Coronary artery (tissue), 2 donors: ENCODE measurements around the gene RAB3B.
A peak's percentile ranks its signal among the peaks of the same experiment; 100 is the strongest.

Experiments used
- DNase-seq: peaks from one replicate; pipeline ENCODE4 v3.0.0-alpha.2; 2017; ENCODE audit warnings: low spot score
- H3K27ac ChIP-seq, 2 donors: fragments of 200-600 bp; sonication (generic); one replicate each; pipeline ENCODE4 v1.5.1; 2016 to 2019
- H3K4me3 ChIP-seq: fragments of 200-600 bp; sonication (generic); 2 replicates; pipeline ENCODE4 v1.5.1; 2016; ENCODE audit warnings: mild to moderate bottlenecking, moderate library complexity
- TF ChIP-seq, protein P1 (sequence below): fragments of 200-600 bp; sonication (generic); IDR thresholded peaks from one replicate; pipeline ENCODE4 v1.5.1; 2019; ENCODE audit warnings: antibody characterized with exemption

Gene RAB3B, protein sequence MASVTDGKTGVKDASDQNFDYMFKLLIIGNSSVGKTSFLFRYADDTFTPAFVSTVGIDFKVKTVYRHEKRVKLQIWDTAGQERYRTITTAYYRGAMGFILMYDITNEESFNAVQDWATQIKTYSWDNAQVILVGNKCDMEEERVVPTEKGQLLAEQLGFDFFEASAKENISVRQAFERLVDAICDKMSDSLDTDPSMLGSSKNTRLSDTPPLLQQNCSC

GRCh38 chr1:51990478-51990965 lies at the start of gene RAB3B:
Gene RAB3B, minus strand, starts transcription at chr1:51990700. Its CDS starts 13,583 bp downstream, at chr1:51977117.
- H3K4me3 ChIP-seq, result peak within 1 kb of the TSS; percentile 70
- no peak for DNase-seq
- TF ChIP-seq, protein P1, sequence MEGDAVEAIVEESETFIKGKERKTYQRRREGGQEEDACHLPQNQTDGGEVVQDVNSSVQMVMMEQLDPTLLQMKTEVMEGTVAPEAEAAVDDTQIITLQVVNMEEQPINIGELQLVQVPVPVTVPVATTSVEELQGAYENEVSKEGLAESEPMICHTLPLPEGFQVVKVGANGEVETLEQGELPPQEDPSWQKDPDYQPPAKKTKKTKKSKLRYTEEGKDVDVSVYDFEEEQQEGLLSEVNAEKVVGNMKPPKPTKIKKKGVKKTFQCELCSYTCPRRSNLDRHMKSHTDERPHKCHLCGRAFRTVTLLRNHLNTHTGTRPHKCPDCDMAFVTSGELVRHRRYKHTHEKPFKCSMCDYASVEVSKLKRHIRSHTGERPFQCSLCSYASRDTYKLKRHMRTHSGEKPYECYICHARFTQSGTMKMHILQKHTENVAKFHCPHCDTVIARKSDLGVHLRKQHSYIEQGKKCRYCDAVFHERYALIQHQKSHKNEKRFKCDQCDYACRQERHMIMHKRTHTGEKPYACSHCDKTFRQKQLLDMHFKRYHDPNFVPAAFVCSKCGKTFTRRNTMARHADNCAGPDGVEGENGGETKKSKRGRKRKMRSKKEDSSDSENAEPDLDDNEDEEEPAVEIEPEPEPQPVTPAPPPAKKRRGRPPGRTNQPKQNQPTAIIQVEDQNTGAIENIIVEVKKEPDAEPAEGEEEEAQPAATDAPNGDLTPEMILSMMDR, result no peak
- no peak within 1 kb of the TSS for H3K27ac ChIP-seq

GRCh38 chr1:52037909-52038308 lies 47.4 kb upstream of the RAB3B start:
- Histone ChIP-seq H3K27ac (no peak overlapping the region), H3K4me3 (no peak overlapping the region)
- TF ChIP-seq, protein P1, result no peak
- no peak for DNase-seq

GRCh38 chr1:52037402-52037814 lies 46.9 kb upstream of the RAB3B start:
- Histone ChIP-seq H3K4me3 (no peak overlapping the region), H3K27ac (no peak overlapping the region)
- TF ChIP-seq, protein P1, result no peak
- DNase-seq, result no peak

DNA sequence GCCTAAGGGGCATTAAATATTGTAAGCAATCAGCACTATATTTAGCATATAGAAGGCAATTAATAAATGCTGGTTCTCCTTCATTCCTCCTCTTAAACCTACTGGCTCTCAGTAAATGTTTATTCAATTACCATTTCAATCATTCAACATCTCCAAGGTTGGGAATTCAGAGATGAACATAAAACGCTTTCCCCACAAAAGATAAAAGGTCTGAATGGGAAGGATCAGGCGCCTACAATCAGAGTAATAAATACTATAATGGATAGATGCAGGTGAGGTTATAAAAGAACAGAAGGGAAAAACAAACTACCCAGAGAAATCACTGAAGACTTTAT lies 43.5 kb upstream of the RAB3B start:
- peak overlapping the region; percentile 78 to 91 for H3K27ac ChIP-seq
- no peak for DNase-seq
- H3K4me3 ChIP-seq, result peak overlapping the region; percentile 86
- TF ChIP-seq, protein P1, result no peak

DNA sequence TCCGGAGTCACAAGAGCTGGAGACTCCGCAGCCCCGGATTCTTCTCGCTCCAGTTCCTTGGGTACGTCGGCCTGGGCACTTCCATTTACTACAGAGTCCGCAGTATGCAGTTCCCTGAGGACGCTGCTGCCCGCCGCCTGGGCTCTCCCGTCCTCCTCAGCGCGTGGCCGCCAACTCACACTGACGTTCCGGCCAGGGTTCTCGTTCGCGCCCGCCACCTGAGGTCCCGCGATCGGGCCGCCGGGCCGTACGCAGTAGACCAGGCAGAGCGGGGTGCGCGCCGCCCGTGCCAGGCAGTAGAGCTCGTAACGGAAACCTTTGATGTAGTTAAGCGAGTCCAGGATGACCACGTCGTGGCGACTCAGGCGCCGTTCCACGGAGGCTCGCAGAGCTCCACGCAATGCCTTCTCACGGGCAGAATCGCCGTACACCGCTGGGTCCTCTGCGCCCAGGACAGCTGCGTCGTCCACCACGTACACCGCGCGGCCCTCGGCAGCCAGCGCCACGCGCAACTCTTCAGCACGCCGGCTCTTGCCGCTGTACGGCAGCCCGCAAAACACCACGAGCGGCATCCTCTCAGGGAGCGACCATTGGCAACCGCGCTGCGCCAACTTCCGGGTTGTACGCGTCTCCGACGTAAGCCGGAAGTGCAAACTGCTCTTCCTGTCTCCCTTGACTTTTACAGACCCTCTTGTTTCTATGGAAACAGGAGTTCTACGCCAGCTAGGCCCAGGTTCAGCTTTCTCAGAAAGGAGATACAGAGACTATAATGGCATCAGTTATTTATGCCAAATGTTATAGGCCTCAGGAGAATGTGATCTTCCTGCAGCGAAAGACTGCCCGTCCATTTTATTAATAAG lies 42.9 kb upstream of the RAB3B start, which contains the start of gene KTI12:
Gene KTI12 (minus strand): TSS at position 621 of the 860 bp plus-strand sequence. CDS start 49 bp downstream, at position 572.
- DNase-seq, result peak; percentile 89
- TF ChIP-seq, protein P1, result no peak
- Histone ChIP-seq H3K27ac (peak within 1 kb of the TSS; percentile 78 to 91), H3K4me3 (peak within 1 kb of the TSS; percentile 86)

DNA sequence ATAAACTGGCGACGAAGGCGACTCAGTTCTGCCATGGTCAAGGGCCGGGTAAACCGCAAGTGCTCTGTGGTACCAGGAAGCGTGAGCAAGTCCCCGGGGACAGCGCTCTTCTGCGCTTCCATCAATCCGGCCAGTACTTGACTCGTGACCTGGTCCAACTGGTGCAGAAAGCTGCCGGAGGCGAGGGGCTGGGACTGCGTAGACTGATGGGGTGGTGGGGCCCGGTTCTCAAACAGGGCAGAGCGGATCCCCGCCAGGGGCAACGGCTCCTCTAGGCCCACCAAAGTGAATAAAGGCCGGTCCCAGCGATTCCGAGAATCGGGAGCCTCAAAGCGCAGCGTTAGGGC lies 42.3 kb upstream of the RAB3B start:
- TF ChIP-seq, protein P1, result no peak
- DNase-seq, result peak; percentile 76
- Histone ChIP-seq H3K27ac (peak overlapping the region; percentile 78 to 91), H3K4me3 (peak overlapping the region; percentile 86)
